Colonic mucosa (tissue), 4 donors: ENCODE results near the gene DENND5B. TPM values are rescaled to one million over a fixed set of nuclear protein-coding genes. Genes with fewer than 3 reads are reported as not detected.

ENCODE experiments used
- DNase-seq: peaks from one replicate; pipeline ENCODE4 v3.0.0-alpha.2; 2020
- H3K27ac ChIP-seq: fragments of 200-600 bp; one replicate; pipeline ENCODE4 v1.8.0; 2021
- H3K27me3 ChIP-seq: fragments of 200-600 bp; one replicate; pipeline ENCODE4 v1.8.0; 2021
- H3K36me3 ChIP-seq: fragments of 200-600 bp; one replicate; pipeline ENCODE4 v1.8.0; 2021
- H3K4me1 ChIP-seq: fragments of 200-600 bp; one replicate; pipeline ENCODE4 v1.8.0; 2021; ENCODE audit warnings: mild to moderate bottlenecking
- H3K4me3 ChIP-seq: fragments of 200-600 bp; one replicate; pipeline ENCODE4 v1.8.0; 2021
- H3K9ac ChIP-seq, 2 donors: one replicate each; pipeline ENCODE4 v1.7.0; 2013; ENCODE audit warnings: control low read depth in 2 of 2, low read depth in 2 of 2, low read length in 2 of 2
- H3K9me3 ChIP-seq: fragments of 200-600 bp; one replicate; pipeline ENCODE4 v1.8.0; 2021
- intact Hi-C: fragments of 100-400 bp; cut with DNase I; formaldehyde crosslinking; loops from one replicate; pipeline ENCODE4 v1.14.1; 2022
- total RNA-seq, 2 donors: library from RNA; stranded (reverse); fragmentation: NEBNext Ultra II Directional in 1 of 2; extraction: Animal tissue kit (Norgen Biotek cat#: 25700) in 1 of 2; gene quantifications; one replicate each; pipeline ENCODE4 v1.2.1, GENCODE V29; 2021
- TF ChIP-seq, protein P1 (sequence below): fragments of 200-600 bp; IDR thresholded peaks from one replicate; pipeline ENCODE4 v1.8.0; 2022; ENCODE audit warnings: antibody characterized with exemption, mild to moderate bottlenecking
- donor health status: healthy.
- donor health status: DM: no; HTN: no; CAD: no.
- donor health status: DM: no; HTN: no; CAD: no.

DENND5B gene
- total RNA-seq, 2 donors from 2014 or later = 3.9 to 11.8 TPM

DNA sequence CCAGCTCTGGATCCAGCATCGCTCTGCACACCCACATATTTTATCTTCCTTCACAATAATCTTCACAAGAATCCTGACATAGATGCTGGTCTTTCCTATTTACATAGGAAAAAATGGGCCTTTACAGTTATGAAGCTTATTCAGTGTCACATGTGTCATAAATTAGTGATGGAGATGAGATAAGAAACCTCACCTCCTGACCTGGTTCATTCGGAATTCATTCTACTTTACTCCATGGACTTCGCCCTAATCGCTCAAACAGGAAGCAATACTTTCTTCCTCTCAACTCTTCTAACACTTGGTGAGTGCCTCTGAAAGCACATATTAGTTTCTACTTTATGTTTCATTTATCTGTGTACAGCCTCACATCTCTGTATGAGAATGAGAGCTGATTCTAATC, 253.0 kb downstream of the DENND5B start:
- intact Hi-C loops = no loop called here
- no peaks in the 10 kb centered on the region for H3K9me3 ChIP-seq
- no peak overlapping the region for H3K9ac ChIP-seq
- DNase-seq = no peak
- H3K36me3 ChIP-seq = no peaks in the 10 kb centered on the region
- no peaks in the 10 kb centered on the region for H3K27me3 ChIP-seq
- TF ChIP-seq, protein P1, sequence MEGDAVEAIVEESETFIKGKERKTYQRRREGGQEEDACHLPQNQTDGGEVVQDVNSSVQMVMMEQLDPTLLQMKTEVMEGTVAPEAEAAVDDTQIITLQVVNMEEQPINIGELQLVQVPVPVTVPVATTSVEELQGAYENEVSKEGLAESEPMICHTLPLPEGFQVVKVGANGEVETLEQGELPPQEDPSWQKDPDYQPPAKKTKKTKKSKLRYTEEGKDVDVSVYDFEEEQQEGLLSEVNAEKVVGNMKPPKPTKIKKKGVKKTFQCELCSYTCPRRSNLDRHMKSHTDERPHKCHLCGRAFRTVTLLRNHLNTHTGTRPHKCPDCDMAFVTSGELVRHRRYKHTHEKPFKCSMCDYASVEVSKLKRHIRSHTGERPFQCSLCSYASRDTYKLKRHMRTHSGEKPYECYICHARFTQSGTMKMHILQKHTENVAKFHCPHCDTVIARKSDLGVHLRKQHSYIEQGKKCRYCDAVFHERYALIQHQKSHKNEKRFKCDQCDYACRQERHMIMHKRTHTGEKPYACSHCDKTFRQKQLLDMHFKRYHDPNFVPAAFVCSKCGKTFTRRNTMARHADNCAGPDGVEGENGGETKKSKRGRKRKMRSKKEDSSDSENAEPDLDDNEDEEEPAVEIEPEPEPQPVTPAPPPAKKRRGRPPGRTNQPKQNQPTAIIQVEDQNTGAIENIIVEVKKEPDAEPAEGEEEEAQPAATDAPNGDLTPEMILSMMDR = no peak
- no peak overlapping the region for H3K4me3 ChIP-seq
- no peak overlapping the region for H3K27ac ChIP-seq
- H3K4me1 ChIP-seq = no peaks in the 10 kb centered on the region

Other genes with a start within 250 kb of the DENND5B start
- 1 to 10 TPM; 3.7 to 5.2 TPM for gene ETFBKMT, start 68.6 kb upstream of the DENND5B start, total RNA-seq
- gene AMN1, start 137.9 kb upstream of the DENND5B start, total RNA-seq = 1 to 10 TPM; 4.4 to 4.8 TPM